NCI-H2081 (cell line): ENCODE measurements around the gene MAP10.
A peak's percentile ranks its signal among the peaks of the same experiment; 100 is the strongest.
"Not testable (repeated sequence)": the region's sequence is repeated elsewhere in the genome, so short reads cannot be mapped to it uniquely, and the experiment has no call there.

Experiments used
- DNase-seq, 2 experiments: peaks; one replicate each; lab custom pipeline; 2025; lab: John Stamatoyannopoulos, UW

The MAP10 gene, protein sequence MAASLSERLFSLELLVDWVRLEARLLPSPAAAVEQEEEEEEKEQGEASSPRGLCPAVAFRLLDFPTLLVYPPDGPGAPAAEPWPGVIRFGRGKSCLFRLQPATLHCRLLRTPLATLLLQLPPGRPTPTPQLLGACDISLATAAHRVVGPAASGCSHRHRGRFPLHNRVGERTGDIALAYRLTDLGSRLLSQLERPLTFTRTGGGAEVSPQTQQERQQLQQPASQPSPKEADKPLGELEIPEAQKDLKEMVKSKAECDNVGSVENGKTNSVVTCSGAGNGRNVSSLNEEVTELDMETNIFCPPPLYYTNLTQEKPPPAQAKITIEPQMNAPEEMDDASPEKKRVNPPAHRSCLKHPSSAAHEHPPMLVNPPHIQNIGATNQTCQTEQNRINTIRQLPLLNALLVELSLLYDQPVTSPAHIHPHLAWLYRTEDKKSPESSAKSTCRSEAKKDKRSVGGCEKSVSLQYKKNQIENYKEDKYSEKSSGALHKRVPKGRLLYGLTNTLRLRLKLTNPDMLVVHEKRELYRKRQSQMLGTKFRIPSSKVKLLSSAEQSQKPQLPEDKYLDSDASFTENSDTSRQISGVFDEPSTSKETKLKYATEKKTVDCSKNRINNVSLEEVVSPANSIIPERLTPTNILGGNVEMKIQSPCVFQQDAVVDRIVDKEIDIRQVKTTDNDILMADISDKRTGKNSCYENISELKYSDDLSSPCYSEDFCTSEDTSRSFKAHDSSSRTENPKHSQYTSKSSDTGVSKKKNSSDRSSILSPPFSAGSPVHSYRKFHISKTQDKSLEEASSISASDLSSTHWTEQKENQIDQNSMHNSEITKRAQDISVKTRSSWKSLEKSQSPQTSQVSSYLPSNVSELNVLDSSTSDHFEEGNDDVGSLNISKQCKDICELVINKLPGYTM

DNA sequence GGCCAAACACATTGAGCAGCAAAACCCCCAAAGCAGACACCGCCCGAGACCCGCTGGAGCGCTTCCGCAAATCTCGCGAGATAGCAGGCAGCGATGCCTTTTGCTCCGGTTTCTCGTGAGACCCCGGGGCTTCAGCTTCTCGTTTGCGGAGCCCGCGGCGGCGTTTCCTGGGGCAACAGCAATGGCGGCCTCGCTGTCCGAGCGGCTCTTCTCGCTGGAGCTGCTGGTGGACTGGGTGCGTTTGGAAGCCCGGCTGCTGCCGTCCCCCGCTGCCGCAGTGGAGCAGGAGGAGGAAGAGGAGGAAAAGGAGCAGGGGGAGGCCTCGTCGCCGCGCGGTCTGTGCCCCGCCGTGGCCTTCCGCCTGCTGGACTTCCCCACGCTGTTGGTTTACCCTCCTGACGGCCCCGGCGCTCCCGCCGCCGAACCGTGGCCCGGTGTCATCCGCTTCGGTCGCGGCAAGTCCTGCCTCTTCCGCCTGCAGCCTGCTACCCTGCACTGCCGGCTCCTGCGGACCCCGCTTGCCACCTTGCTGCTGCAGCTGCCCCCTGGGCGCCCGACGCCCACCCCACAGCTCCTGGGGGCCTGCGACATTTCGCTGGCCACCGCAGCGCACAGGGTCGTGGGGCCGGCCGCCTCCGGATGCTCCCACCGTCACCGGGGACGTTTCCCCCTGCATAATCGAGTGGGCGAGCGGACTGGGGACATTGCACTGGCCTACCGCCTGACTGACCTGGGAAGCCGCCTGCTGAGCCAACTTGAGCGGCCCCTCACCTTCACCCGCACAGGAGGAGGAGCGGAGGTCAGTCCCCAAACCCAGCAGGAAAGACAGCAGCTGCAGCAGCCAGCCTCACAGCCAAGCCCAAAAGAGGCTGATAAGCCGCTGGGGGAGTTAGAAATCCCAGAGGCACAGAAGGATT is at the start of gene MAP10:
Gene MAP10, plus strand, starts transcription at position 148 of the 917 bp plus-strand sequence. Its CDS starts 34 bp downstream, at position 182.
- peak; percentile 92 to 93 for DNase-seq

DNA sequence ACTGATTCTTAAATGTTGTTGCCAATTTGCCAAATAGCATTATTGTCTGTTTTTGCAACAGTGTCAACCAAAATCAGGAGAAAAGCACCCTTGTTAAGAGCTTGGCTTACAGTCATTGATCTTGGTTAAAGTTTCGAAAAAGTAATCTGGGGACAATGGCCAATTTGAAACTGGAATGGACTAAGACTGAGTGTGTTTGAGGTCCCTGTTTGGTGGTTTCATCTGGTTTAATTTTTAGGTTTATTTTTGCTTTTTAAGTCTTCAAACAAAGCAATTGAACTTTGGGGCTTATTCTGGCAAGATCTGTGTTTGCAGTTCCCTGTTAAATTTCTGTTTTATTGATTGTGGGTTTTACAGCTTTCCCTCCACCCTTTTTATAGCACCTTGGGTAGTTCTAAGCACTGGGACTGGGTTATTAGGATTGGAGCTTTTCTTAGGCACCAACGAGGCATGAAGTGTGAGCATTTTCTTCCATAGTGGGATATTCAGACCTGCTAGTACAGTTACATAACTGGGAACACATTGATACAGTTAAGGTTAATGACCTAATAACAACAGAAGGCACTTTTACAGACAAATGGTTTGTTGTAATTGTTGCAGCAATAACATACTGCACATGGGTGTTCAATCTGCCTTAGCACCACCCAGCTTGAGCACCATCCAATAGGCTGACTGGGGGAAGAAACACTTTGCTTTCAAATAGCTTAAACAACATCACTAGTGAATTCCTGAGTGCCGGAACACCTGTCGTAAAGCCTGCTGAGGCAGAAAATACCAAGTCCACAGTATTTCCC is 40.6 kb upstream of the MAP10 start:
- DNase-seq, result no peak

DNA sequence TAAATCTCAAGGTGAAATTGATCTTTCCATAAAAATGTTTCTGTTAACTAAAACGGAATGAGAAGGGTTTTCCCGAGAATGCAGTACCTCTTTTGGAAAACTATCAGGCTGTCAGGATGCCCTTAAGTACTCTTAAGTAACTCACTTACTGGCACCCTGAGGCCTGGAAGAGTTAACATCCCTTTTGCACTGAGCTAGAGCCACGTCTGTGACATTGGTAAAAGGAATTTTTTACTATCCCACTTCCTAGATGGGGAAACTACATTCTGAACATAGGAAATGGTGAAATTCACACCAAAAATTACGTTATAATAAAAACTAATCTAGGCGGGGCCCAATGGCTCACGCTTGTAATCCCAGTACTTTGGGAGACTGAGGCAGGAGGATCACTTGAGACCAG is 39.7 kb upstream of the MAP10 start:
- no peak for DNase-seq

DNA sequence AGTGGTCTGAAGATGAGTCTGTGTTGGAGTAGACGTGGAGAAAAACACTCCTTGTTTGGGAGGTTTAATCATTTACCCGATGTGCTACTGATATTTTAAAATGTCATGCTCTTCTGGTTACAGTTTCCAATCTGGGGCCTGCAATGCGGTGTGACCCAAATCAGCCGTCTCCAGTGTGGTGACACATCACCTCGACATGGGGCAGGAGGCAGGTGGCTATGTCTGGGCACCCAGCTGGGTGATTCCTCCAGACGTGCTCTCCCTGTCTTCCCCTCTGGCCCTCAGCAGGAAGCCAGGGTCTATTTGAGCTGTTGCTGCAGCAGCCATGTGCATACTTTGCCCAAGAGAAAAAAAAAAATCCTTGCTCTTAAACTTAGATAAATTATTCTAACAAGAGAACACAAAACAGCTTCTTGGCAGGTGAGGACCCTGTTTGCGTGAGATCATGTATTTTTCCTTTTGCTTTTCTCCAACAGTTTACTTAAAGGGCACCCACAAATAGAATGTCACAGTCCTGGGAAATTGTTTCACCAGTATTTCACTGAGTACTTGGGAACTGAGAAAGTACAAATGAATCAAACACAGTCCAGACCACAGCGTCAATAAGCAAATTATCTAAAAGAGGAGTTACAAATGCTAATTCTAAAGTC is 38.9 kb upstream of the MAP10 start:
- DNase-seq, result no peak

DNA sequence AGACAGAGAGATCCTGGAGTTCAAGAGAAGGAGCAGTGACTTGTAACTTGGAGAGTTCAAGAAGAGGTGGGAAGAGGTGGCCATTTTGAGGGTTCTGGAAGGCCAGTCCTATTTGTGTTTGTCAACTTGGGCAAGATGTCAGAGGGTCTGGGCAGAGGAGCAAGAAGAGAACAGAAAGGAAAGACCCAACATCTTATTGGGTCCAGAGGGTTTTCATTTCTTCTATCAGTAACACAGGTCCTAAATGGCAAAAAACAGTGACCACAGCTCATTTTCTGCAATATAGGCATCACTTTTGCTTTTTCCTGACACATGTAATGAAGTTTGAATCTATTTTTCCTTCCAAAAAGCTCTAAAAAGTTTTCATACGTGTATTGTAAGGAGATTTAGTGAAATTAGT is 38.3 kb upstream of the MAP10 start:
- DNase-seq, result no peak

DNA sequence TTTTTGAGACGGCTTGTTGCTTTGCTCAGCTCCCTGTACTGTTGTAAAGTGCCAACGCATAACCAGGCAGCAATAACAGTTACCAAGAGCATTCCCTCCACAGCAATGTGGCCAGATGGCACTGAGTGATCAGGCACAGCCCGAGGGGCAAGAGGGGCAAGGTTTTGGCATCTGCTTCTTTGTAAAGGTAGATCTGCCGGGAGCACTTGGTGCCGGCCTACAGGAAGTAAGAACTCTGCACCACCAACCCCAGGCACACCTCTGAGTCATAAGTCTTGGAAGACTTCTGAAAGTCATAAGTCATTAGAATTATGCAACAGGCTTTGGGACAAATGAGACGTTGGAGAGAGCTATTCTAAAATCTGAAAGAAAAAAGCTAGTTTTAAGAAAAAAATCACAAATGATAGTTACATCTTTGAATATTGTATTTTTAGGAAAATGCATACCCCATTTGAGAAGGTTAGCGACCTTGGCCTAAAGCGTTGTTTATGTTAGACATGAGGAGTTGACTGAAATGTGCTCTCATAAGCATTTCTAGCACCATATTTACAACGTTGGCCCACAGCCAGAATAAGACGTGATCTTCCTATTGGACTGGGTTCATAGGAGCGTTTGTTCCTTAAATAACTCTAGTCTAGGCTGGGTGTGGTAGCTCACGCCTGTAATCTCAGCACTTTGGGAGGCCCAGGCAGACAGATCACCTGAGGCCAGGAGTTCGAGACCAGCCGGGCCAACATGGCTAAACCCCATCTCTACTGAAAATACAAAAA is 37.7 kb upstream of the MAP10 start:
- DNase-seq, result no peak

DNA sequence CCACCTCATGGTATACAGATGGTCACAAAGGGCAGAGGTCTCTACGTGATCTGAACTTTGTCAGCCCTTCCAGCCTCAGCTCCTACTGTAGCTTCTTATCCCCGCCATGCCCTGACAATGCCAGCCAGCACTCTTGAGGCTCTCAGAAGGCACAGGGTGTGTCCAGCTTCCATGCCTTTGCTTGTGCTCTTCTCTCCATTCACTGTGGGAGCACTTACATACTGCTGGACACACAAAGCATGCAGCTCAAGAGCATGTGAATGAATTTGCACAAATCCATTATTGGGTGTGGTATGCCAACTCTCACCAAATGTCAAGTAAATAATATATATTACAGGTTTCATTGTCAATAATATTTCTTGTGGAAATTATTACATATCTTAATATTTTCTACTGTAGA is 36.4 kb upstream of the MAP10 start:
- DNase-seq, result no peak

DNA sequence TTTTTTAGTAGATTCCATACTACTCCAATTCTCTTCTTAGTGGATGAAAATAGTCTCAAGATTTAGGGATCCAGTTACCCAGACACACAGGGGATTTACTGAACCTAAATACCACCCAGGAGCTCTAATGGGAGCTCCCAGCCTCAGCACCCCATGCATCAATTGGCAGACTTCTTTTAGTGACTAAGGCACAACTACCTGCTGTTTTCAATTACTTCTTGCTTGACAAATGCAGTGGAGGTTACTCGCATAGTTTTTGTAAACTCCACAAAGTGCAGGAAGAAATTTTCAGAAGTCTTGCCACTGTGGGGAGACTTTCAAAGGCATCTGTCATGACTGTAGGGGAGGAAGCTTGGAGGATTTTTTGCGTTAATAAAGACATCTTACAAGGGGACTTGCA is 35.5 kb upstream of the MAP10 start:
- DNase-seq, result no peak

DNA sequence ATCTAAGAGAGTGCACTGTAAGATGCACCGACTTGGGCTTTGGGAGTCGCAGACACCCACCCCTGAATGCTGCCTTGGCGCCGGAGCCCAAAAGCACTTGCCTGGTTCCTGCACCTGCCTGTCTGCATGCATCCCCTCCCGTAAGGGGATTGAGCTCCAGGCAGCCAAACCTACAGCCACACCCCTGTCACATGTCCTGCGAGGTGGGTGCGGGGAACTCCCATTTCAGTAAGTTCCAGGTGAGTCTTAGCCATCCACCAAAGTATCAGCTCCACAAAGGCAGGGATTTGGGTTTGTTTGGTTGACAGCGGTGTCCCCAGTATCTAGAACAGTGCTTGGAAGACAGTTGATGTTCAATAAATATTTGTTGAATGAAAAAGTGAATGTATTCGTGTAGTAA is 31.5 kb upstream of the MAP10 start:
- no peak for DNase-seq

DNA sequence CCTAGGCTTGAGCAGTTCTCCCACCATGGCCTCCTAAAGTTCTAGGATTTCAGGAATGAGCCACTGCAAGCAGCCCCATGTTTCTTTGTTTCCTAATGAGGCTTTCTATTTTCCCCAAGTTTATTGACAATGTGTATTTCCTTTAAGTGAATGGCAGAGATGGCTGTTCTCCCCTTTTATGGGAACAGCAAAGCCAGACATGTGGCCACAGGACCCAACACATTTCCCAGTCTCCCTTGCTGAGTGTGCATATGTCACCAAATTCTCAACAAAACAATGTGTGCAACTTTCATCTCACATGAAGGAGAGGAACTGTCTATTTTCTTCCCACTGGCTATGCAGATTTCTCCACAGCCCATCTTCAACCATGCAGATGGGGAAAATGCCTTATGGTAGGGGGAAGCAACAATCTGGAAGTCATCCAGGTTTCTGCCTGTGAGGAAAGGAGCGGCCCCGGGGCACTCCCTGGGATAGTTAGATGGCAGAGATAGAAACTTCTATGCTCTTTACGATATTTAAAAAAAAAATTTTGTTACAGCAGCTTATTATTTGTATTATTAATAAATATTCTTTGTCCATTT is 28.6 kb upstream of the MAP10 start:
- no peak for DNase-seq

DNA sequence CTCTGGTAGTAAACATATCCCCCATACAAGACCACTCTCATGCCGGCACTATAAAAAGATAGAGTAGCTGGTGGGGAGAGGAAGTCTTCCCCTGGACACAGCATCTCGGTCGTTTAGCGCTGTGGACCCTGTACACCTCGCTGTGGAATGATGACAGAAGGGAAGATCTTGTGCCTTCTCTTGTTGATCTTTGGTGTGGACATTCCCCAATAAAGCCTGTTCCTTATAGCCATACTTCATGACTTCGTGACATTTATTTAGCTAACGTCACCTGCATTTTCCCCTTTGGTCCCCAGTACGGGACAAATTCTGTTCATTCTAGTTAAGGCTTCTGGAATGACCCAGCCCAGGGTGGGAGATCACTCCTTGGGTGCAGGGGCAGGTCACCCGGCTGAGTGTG is 24.9 kb upstream of the MAP10 start:
- DNase-seq, result no peak

DNA sequence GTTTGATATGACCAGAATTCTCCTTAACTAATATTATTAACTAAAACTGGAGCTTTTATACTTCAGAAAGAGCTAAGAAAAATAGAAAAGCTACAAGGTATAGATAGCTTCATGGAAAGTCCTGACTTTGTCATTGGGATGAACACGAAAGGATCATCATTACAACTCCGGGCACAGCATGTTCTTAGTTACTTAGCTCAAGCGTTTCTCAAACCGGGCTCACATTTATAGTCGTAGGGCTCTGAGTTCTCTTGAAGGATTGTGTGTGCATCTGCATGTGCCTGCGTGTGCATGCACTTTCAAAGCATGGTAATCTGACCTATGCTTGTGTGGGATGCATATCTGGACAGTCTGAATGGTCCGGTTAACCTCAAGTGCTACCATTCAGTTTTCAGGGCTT is 20.4 kb upstream of the MAP10 start:
- no peak for DNase-seq

DNA sequence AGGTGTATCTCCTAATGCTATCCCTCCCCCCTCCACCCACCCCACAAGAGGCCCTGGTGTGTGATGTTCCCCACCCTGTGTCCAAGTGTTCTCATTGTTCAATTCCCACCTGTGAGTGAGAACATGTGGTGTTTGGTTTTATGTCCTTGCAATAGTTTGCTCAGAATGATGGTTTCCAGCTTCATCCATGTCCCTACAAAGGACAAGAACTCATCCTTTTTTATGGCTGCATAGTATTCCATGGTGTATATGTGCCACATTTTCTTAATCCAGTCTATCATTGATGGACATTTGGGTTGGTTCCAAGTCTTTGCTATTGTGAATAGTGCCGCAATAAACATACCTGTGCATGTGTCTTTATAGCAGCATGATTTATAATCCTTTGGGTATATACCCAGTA is 19.6 kb upstream of the MAP10 start:
- not testable (repeated sequence) for DNase-seq

DNA sequence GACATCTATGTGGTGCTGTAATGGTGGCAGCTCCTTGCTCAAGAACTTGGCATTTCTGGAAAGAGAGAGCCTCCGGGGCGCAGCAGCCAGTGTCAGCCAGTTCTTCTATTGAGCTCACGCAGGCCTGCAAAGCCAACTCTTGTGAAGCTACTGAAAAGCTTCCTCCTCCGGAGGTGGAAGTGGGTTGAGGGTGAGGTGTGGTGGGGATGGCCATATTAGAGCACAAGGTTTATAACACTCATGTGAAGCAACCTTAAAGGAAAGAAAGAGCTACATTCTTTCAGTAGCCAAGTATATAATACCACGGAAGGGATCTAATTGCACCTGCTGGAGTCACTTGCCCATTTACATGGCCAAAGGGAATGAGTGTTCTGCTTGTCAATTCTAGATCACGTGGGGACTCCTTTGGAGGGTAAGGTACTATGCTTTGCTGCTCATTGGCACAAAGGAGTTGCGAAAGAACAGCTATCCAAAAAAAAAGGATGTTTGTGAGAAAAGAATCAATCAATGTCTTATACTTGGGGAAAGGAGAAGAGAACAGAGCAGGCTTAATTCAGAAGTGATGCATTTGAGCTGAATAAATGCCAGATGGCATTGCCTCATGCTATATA is 18.3 kb upstream of the MAP10 start:
- DNase-seq, result no peak

DNA sequence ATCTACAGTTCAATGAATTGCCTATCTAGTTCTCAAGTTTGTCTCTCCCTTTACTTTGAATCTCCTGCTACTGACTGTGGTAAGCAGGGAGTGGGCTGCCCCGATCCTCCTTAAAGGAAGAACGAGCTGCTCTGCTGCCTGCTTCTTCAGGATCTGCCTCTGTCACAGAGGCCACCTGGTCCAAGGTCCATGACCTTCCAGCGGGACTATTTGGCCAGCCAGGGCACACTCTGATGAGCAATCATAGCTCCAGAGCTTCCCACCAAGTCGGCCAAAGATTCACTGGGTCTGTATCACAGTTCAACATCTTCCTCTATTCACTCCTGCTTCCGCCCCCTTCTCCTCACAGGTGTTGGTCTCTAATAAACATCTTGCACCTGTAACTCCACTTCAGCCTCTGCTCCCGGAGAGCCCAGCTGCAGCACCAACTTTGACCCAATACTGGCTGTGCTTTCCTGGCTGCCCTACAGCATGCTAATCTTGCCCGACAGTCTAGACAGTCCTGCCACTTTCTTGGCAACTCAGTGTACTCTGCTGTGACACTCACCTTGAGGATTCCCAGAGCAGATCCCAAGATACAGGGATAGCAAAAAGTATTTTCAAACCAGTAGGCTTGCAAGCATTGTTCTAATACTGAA is 16.9 kb upstream of the MAP10 start:
- no peak for DNase-seq

DNA sequence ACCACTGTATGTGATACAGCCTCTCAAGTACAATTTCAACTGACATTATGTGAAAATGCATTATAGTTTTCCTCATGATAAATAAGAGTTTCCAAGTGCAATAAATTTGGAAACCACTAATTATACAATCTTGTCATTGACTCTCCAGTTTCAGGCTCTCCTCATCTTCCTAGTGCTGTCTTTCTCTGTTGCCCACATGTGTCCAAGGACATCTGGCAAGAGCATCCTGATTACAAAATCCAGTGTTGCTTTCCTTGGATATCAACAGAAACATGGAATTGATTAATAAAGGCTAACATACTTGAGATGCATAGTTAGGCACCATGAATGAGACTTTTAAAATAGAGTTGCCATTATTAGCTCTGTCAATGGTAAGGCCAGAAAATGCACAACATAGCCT is 15.6 kb upstream of the MAP10 start:
- DNase-seq, result no peak

DNA sequence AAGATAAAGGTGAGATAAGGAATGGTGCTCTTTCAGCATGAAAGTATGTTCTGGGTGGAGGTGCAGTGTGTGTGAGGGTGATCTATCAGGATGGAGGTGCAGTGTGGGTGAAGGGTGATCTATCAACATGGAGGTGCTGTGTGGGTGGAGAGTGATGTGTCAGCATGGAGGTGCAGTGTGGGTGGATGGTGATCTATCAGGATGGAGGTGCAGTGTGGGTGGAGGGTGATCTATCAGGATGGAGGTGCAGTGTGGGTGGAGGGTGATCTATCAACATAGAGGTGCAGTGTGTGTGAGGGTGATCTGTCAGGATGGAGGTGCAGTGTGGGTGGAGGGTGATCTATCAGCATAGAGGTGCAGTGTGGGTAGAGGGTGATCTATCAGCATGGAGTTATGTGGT is 12.3 kb upstream of the MAP10 start:
- DNase-seq, result no peak

DNA sequence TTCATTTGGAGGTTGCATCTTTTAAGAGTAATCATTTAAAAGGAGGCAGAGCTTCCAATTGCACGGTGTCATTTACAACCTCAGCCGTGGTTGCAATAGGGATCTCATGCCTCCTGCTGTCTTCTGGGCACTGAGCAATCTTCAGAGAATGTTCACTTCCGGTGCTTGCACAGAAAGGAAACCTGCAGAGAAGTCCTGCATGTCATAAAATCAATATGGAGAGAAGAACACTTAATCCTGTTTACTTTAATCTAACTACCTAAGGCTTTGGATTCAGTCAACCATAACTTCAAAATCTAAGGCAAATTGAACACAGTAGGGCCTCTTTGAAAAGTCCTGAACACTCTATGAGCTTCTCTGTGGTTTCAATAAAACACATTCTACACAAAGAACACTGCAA is 11.3 kb upstream of the MAP10 start:
- DNase-seq, result peak; percentile 69 to 83
